BLaER1 treated with 17β-estradiol and CSF1 and Interleukin-3, amounts not matched to agents 10 nM and 100 nM (cell line): ENCODE data around the gene CTU1.

Experiments used
- H3K27ac ChIP-seq, 11 experiments: shearing (Covaris generic); formaldehyde crosslinking; 2 replicates each; pipeline ENCODE4 v1.8.1; 2022
- H3K27me3 ChIP-seq, 11 experiments: shearing (Covaris generic); formaldehyde crosslinking; 2 replicates each; pipeline ENCODE4 v1.8.1; 2022
- H3K36me3 ChIP-seq, 11 experiments: shearing (Covaris generic); formaldehyde crosslinking; 2 replicates each; pipeline ENCODE4 v1.8.1; 2022
- H3K4me1 ChIP-seq, 10 experiments: shearing (Covaris generic); formaldehyde crosslinking; 2 replicates each; pipeline ENCODE4 v1.8.1; 2022
- H3K4me2 ChIP-seq, 11 experiments: shearing (Covaris generic); formaldehyde crosslinking; 2 replicates each; pipeline ENCODE4 v1.8.1; 2022
- H3K4me3 ChIP-seq, 10 experiments: shearing (Covaris generic); formaldehyde crosslinking; 2 replicates each; pipeline ENCODE4 v1.8.1; 2022
- H3K9ac ChIP-seq, 11 experiments: shearing (Covaris generic); formaldehyde crosslinking; 2 replicates each; pipeline ENCODE4 v1.8.1; 2022
- H3K9me3 ChIP-seq, 11 experiments: shearing (Covaris generic); formaldehyde crosslinking; replicated peaks in 1 of 11; 2 replicates each; pipeline ENCODE4 v1.8.1; 2022
- H4K20me1 ChIP-seq, 11 experiments: shearing (Covaris generic); formaldehyde crosslinking; 2 replicates each; pipeline ENCODE4 v1.8.1; 2022
- Cebpa-rat ChIP-seq, 11 experiments: shearing (Covaris generic); IDR thresholded peaks; 2 replicates each; pipeline ENCODE4 v1.8.1; 2022

Gene CTU1

GRCh38 chr19:51066393-51067186 lies 41.6 kb downstream of the CTU1 start:
- H3K9ac ChIP-seq = no peak overlapping the region
- H4K20me1 ChIP-seq = no peaks in the 10 kb centered on the region
- H3K27me3 ChIP-seq = no peaks in the 10 kb centered on the region
- no peak for TF ChIP-seq Cebpa-rat (IDR thresholded peaks at IDR 0.05)
- 0 out of 20 replicates have a peak, but pooled peaks cover 0 to 3% (median 0%) of the 10 kb centered on the region in 10 experiments for H3K4me1 ChIP-seq
- no peaks in the 10 kb centered on the region for H3K36me3 ChIP-seq
- no peak overlapping the region for H3K4me2 ChIP-seq
- no peaks in the 10 kb centered on the region for H3K9me3 ChIP-seq
- H3K4me3 ChIP-seq = no peak overlapping the region
- H3K27ac ChIP-seq = no peak overlapping the region

GRCh38 chr19:51065221-51065960 lies 42.8 kb downstream of the CTU1 start:
- no peak for TF ChIP-seq Cebpa-rat (IDR thresholded peaks at IDR 0.05)
- Histone ChIP-seq H3K9me3 (no peaks in the 10 kb centered on the region), H3K27me3 (no peaks in the 10 kb centered on the region), H3K4me3 (peak overlapping the region in 6 of 10 experiments; percentile 27 to 54 (median 43); a peak in 5 of 20 replicates), H4K20me1 (no peaks in the 10 kb centered on the region), H3K36me3 (no peaks in the 10 kb centered on the region), H3K4me2 (peak overlapping the region in 10 of 11 experiments; percentile 34 to 62 (median 50); a peak in 13 of 22 replicates), H3K9ac (no peak overlapping the region; a peak in 1 of 22 replicates), H3K4me1 (0 out of 20 replicates have a peak, but pooled peaks cover 0 to 3% (median 0%) of the 10 kb centered on the region in 10 experiments), H3K27ac (no peak overlapping the region)

DNA sequence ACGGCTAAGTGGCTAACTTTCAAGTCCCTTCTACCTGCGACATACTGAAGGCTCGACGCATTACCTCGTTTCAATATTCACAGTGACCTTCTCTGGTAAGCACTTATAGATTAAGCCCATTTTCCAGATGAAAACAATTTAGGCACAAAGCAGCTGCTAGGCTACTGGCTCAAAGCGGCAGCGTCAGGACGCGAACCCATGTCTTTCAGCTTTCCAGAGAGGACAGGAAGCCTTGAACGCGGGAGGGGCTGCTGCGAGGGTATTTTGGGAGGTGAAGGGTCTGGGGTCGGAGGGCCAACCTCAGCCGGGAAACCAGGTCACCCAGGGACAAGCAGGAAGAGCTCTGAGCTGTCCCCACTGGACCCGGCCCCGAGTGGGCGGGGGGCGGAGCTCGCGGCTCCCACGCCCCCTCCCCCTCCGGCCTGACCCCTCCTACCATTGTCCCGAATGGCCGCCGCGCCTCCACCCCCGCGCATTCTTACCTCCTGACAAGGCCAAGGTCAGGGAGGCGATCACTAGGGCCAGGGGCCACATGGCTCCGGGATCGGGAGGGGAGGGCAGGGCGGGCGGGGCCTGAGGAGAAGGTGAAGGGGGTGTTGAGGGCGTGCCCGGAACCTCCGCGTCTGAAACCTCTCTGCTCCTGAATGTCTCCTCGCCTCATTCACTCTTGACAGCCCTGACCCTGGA lies 43.5 kb downstream of the CTU1 start, which contains the start of gene KLK13:
Gene KLK13, minus strand, starts transcription at position 559 of the 687 bp plus-strand sequence. Its CDS starts 25 bp downstream, at position 534.
- no peak within 1 kb of the TSS; a peak in 2 of 22 replicates for H3K9ac ChIP-seq
- no peaks in the 10 kb centered on the region for H3K27me3 ChIP-seq
- H3K4me3 ChIP-seq = peak within 1 kb of the TSS in 8 of 10 experiments; percentile 27 to 54 (median 38); a peak in 10 of 20 replicates
- no peaks in the 10 kb centered on the region for H4K20me1 ChIP-seq
- no peak within 1 kb of the TSS for H3K27ac ChIP-seq
- 0 out of 20 replicates have a peak, but pooled peaks cover 0 to 3% (median 0%) of the 10 kb centered on the region in 10 experiments for H3K4me1 ChIP-seq
- TF ChIP-seq Cebpa-rat (IDR thresholded peaks at IDR 0.05) = no peak
- no peaks in the 10 kb centered on the region for H3K9me3 ChIP-seq
- peak within 1 kb of the TSS; percentile 34 to 62 (median 50); a peak in 16 of 22 replicates for H3K4me2 ChIP-seq
- no peaks in the 10 kb centered on the region for H3K36me3 ChIP-seq

GRCh38 chr19:51063664-51064063 lies 44.5 kb downstream of the CTU1 start:
- Histone ChIP-seq H3K27me3 (no peaks in the 10 kb centered on the region), H3K4me2 (no peak overlapping the region), H3K4me1 (0 out of 20 replicates have a peak, but pooled peaks cover 0 to 3% (median 0%) of the 10 kb centered on the region in 10 experiments), H3K9ac (no peak overlapping the region), H3K27ac (no peak overlapping the region), H4K20me1 (no peaks in the 10 kb centered on the region), H3K36me3 (no peaks in the 10 kb centered on the region), H3K4me3 (no peak overlapping the region), H3K9me3 (no peaks in the 10 kb centered on the region)
- TF ChIP-seq Cebpa-rat (IDR thresholded peaks at IDR 0.05) = no peak

DNA sequence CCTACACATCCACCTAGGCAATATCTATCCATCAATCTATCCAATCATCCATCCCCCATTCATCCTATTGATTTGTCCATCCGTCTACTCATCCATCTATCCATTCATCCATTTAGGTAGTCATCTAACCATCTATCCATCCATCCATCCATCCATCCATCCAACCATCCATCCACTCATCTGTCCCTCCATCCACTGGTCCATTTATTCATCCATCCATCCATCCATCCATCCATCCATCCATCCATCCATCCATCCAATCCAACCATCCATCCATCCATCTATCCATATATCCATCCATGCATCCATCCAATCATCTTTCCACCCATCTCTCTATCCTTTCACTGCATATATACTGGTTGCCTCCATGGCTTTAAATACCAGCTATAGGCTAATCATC lies 47.2 kb downstream of the CTU1 start:
- H4K20me1 ChIP-seq = no peaks in the 10 kb centered on the region
- no peak overlapping the region for H3K9ac ChIP-seq
- no peaks in the 10 kb centered on the region for H3K27me3 ChIP-seq
- no peak overlapping the region for H3K27ac ChIP-seq
- H3K9me3 ChIP-seq = no peaks in the 10 kb centered on the region
- H3K36me3 ChIP-seq = no peaks in the 10 kb centered on the region
- no peak overlapping the region for H3K4me2 ChIP-seq
- no peak for TF ChIP-seq Cebpa-rat (IDR thresholded peaks at IDR 0.05)
- H3K4me1 ChIP-seq = 0 out of 20 replicates have a peak, but pooled peaks cover 0 to 3% (median 0%) of the 10 kb centered on the region in 10 experiments
- H3K4me3 ChIP-seq = no peak overlapping the region

DNA sequence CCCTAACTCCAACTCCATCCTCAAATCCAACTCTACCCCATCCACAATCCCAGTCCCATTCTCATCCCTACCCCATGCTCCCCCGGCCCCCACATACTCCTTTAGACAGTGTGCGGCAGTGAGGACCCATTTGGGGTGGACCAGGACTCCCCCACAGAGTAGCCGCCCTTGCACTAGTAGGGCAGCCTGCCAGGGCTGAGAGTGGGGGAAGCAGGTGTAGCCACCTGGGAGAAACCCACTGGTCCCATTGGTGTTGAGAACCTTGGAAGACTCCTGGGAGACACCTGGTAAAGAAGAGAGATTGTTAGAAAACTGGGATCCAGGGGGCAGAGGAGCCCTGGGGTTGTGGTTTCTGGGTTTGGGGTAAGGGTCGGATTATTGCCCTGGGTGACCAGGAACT lies 47.9 kb downstream of the CTU1 start:
- TF ChIP-seq Cebpa-rat (IDR thresholded peaks at IDR 0.05) = no peak
- 0 out of 20 replicates have a peak, but pooled peaks cover 0 to 3% (median 0%) of the 10 kb centered on the region in 10 experiments for H3K4me1 ChIP-seq
- H3K4me2 ChIP-seq = no peak overlapping the region
- no peaks in the 10 kb centered on the region for H3K36me3 ChIP-seq
- H3K27me3 ChIP-seq = no peaks in the 10 kb centered on the region
- H4K20me1 ChIP-seq = no peaks in the 10 kb centered on the region
- no peak overlapping the region for H3K4me3 ChIP-seq
- no peak overlapping the region for H3K27ac ChIP-seq
- no peaks in the 10 kb centered on the region for H3K9me3 ChIP-seq
- no peak overlapping the region for H3K9ac ChIP-seq

GRCh38 chr19:51059715-51060114 lies 48.5 kb downstream of the CTU1 start:
- Histone ChIP-seq H3K27me3 (no peaks in the 10 kb centered on the region), H3K36me3 (no peaks in the 10 kb centered on the region), H4K20me1 (no peaks in the 10 kb centered on the region), H3K9ac (no peak overlapping the region), H3K4me3 (no peak overlapping the region), H3K4me1 (no peaks in the 10 kb centered on the region), H3K4me2 (no peak overlapping the region), H3K9me3 (no peaks in the 10 kb centered on the region), H3K27ac (no peak overlapping the region)
- TF ChIP-seq Cebpa-rat (IDR thresholded peaks at IDR 0.05) = no peak

DNA sequence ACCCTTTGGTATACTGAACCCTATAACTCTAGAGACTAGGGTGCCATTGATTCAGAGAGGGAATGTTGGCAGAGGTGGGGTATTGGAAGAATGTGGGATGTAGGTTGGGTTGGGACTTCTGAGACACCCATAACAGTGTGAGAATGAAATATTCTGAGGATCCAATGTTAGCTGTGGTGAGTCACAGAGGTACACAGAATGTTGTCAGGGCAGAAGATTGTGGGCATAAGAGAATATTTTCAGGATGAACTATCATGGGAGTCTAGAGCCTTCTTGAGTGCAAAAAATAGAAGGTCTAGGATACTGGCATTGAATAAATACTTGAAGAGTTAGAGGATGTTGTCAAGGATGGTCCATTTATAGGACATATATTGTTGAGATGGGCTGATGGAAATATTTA lies 52.3 kb downstream of the CTU1 start:
- Histone ChIP-seq H3K4me2 (no peak overlapping the region), H3K36me3 (no peaks in the 10 kb centered on the region), H3K4me1 (no peaks in the 10 kb centered on the region), H3K9me3 (no peaks in the 10 kb centered on the region), H3K4me3 (no peak overlapping the region), H3K27me3 (no peaks in the 10 kb centered on the region), H3K9ac (no peak overlapping the region), H4K20me1 (no peaks in the 10 kb centered on the region), H3K27ac (no peak overlapping the region)
- TF ChIP-seq Cebpa-rat (IDR thresholded peaks at IDR 0.05) = no peak
